ENCODE results near the gene TRAPPC3.

The TRAPPC3 gene

DNA sequence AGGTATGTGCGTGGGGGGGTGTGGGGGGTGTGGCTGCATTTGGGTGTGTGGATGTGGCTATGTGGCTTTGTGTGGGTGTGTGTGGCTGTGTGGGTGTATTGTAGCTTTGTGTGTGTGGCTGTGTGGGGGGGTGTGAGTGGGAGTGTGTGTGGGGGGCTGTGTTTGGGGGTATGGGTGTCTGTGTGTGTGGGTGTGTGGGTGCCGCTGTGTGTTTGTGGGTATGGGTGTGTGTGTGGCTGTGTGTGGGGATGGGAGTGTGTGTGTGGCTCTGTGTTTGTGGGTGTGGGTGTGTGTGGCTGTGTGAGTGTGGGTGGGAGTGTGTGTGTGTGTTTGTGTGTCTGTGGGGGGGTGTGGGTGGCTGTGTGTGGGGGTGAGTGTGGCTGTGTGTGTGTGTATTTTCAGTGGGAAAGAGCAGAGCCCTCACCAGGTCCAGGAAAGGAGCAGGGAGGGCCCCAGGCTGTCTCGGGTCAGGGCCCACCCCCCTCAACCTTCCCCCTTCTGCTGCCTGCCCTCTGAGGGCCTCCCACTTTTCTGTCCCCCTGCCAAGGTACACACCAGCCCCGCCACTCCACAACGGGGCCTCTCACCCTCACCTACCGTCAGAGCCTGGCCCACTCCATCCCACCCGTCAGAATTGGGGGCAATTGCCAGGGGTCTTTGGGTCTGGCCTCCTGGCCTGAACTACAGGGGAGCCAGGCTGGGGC lies 22.3 kb downstream of the TRAPPC3 start:
- DNase-seq (ENCODE audit: low read depth in 2 of 2): no peak

GRCh38 chr1:36126005-36126716 lies 23.1 kb downstream of the TRAPPC3 start:
- DNase-seq (ENCODE audit: low read depth in 2 of 2): no peak

- no peak for DNase-seq (ENCODE audit: low read depth in 2 of 2)
Observed at GRCh38 chr1:36125129-36125991, 23.9 kb downstream of the TRAPPC3 start, which contains the start of gene COL8A2. Gene COL8A2, minus strand, starts transcription at chr1:36125222. Its CDS starts 24,980 bp downstream, at chr1:36100242.

GRCh38 chr1:36124404-36125128 lies 24.7 kb downstream of the TRAPPC3 start:
- DNase-seq (ENCODE audit: low read depth in 2 of 2): no peak

GRCh38 chr1:36123356-36123755 lies 25.9 kb downstream of the TRAPPC3 start:
- no peak for DNase-seq (ENCODE audit: low read depth in 2 of 2)

- DNase-seq (ENCODE audit: low read depth in 2 of 2): no peak
Observed at GRCh38 chr1:36122062-36123030, 26.9 kb downstream of the TRAPPC3 start.

DNA sequence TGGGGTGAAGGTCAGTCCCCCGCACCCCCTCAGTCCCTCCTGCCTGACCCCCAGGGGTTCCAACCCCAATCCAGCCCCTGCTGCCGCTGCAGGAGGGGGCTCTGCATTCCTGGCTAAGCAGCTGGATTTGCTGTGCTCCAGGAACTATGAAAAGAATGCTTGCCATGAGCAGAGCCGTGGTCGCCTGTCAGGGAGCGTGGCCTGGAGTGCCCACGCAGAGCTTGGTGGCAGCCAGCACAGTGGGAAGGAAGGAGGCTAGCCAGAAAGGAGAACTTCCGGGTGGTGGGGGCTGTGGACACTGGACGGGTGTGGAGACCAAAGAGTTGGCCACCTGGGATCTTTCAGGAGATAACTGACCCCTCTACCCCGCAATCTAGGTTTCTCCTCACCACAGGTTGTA lies 29.8 kb downstream of the TRAPPC3 start:
- no peak for DNase-seq (ENCODE audit: low read depth in 2 of 2)

DNA sequence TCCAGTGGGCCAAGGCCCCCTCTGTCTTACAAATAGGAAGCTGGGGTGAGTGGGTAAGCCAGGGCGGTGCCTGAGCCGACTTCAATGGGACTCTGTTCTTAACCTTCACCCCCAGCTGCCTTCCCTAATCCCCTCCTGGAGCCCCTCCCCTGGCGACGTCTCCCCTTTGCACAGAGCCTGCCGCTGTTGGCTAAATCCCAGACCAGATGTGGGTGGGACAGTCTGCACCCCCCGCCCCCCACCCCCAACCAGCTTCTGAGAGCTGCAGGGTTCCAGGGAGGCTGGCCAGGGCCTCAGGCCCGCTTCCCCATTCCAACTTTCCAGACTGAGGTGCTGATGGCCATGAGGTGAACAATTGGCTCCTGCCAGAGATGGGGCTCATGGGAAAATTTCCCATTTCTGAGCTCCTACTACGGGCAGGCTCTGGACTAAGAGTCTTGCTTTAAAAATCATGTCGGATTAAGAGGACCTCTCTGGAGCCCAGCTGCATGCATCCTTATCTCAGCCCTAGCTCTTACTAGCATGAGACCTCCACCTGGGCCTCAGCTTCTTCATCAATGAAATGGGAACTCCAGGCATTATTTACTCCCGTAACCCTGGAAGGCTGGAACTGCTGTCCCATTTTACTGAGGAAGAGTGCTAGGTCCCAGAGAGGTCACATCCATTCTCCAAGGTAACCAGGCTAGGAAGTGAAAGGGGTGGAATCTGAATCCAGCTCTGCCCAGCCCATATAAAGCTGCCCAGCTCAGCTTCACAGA lies 30.7 kb downstream of the TRAPPC3 start:
- no peak for DNase-seq (ENCODE audit: low read depth in 2 of 2)

GRCh38 chr1:36116901-36117300 lies 32.4 kb downstream of the TRAPPC3 start:
- no peak for DNase-seq (ENCODE audit: low read depth in 2 of 2)

DNA sequence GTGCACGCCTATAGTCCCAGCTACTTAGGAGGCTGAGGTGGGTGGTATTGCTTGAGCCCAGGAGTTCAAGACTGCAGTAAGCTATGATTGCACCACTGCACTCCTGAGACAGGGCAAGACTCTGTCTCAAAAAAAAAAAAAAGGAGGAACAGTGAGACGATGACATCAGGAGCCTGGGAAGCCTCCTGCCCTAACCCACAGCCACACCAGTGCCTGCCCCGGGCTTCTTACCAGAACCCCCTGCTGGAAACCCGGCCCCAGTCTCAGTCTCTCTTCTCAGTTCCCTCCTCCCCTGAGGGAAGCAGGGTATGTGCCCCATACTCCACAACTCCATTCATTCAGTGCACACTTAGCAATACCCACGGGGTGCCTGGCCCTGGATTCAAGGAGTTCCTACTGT lies 33.4 kb downstream of the TRAPPC3 start:
- DNase-seq (ENCODE audit: low read depth in 2 of 2): no peak

- no peak for DNase-seq (ENCODE audit: low read depth in 2 of 2)
Observed at GRCh38 chr1:36115200-36115669, 34.1 kb downstream of the TRAPPC3 start.

- no peak for DNase-seq (ENCODE audit: low read depth in 2 of 2)
Observed at GRCh38 chr1:36114371-36114770, 34.9 kb downstream of the TRAPPC3 start.

DNA sequence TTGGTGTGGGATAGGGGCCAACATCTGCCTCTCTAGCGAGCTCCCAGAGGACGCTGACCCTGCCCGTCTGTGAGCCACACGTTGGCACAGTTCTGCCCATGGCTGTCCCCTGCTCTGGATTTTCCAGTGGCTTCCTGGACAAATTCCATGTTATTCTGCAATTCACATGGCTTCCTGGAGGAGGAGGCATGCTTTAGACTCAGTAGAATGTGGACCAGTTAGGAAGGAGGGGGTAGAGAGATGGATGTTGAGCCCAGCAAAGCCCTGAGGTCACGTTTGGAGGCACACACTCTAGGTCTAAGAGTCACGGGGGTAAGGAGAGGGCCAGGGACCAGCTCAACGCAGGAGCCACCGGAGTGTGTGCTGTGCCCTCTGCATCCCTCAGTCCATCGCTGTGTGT lies 36.5 kb downstream of the TRAPPC3 start:
- no peak for DNase-seq (ENCODE audit: low read depth in 2 of 2)

DNA sequence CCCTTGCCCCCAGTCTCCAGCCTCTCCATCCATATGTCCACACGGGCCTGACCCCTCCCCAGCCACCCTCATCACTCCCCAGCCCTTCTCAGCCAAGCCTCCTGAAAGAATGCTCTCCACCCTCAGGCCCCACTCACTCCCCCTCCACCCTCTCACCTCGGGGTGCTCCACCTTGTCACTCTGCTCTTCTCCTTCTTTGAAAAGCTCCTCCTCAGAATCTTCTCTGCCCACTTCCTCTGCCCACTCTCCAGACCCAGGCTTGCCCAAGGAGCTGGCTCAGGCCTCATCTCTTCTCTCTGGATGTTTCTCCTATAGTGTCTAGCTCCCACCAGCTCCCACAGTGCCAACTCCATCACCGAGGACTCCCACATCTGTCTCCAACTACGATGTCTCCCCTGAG lies 38.1 kb downstream of the TRAPPC3 start:
- no peak for DNase-seq (ENCODE audit: low read depth in 2 of 2)

GRCh38 chr1:36109041-36109679 lies 40.1 kb downstream of the TRAPPC3 start:
- no peak for DNase-seq (ENCODE audit: low read depth in 2 of 2)

DNA sequence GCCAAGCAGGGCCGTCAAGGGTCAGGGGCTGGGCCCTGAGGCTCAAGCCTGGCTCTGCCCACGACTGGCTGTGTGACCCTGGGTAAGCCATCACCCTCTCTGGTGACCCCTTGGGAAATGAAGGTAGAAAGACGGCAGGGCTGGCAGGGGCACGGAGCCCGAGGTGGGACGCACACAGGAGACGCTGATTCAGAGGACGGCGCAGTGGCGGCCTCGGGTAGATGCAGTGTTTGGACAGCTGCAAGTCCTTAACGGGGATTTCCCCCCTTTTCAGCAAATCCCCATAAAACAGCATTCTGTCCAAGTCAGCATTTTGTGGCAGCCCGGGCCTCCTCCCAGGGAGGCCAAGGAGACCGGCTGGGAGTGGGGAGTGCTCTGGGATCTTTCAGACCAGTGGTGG lies 41.0 kb downstream of the TRAPPC3 start:
- no peak for DNase-seq (ENCODE audit: low read depth in 2 of 2)

GRCh38 chr1:36107394-36107793 lies 41.9 kb downstream of the TRAPPC3 start:
- DNase-seq (ENCODE audit: low read depth in 2 of 2): no peak

GRCh38 chr1:36106269-36106668 lies 43.0 kb downstream of the TRAPPC3 start:
- no peak for DNase-seq (ENCODE audit: low read depth in 2 of 2)

DNA sequence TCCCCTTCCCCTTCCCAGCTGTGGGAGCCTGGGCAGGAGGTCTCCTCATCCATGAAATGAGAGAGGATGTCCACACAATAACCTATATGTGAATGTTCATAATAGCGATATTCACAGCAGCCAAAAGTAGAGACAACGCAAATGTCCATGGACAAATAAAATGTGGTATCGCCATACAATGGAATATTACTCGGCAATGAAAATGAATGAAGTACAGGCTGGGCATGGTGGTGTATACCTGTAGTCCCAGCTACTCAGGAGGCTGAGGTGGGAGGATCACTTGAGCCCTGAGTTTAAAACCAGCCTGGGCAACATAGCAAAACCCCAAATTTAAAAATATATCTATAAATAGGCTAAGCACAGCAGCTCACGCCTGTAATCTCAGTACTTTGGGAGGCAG lies 47.7 kb downstream of the TRAPPC3 start:
- no peak for DNase-seq (ENCODE audit: low read depth in 2 of 2)

Data from stimulated activated CD4-positive, alpha-beta T cell treated with anti-CD3 and anti-CD28 coated beads, Interleukin-1b, Interleukin-23, amount 100 ng/mL, for 1 hour (primary cell).